Tibial artery (tissue), 4 donors: ENCODE measurements around the gene RSPRY1.
A peak's percentile ranks its signal among the peaks of the same experiment; 100 is the strongest.
"Not testable (repeated sequence)": the region's sequence is repeated elsewhere in the genome, so short reads cannot be mapped to it uniquely, and the experiment has no call there.

Source experiments
- DNase-seq, 2 donors: peaks; one replicate each; pipeline ENCODE4 v3.0.0-alpha.2; 2019
- H3K27ac ChIP-seq, 2 donors: fragments of 200-600 bp; sonication (generic) in 1 of 2; 1 replicate in 1 of 2; 2 replicates in 1 of 2; pipeline ENCODE4 v1.5.1; 2018 to 2019; ENCODE audit warnings: mild to moderate bottlenecking in 1 of 2
- H3K27me3 ChIP-seq, 2 donors: fragments of 200-600 bp; sonication (generic) in 1 of 2; one replicate each; pipeline versions ENCODE4 v1.5.1 to v1.6.0; 2016 to 2019
- H3K36me3 ChIP-seq, 3 donors: fragments of 200-600 bp; sonication (generic) in 2 of 3; one replicate each; pipeline ENCODE4 v1.5.1; 2016 to 2019; ENCODE audit warnings: mild to moderate bottlenecking in 2 of 3
- H3K4me1 ChIP-seq, 4 donors: fragments of 200-600 bp; sonication (generic) in 2 of 4; 1 replicate in 3 of 4; 2 replicates in 1 of 4; pipeline ENCODE4 v1.5.1; 2016 to 2019
- H3K4me3 ChIP-seq, 2 donors: fragments of 200-600 bp; sonication (generic) in 1 of 2; 1 replicate in 1 of 2; 2 replicates in 1 of 2; pipeline ENCODE4 v1.5.1; 2018 to 2019; ENCODE audit warnings: mild to moderate bottlenecking in 2 of 2
- H3K9me3 ChIP-seq, 3 donors: fragments of 200-600 bp; sonication (generic) in 1 of 3; one replicate each; pipeline ENCODE4 v1.5.1; 2016 to 2019
- CTCF ChIP-seq, 2 experiments: fragments of 200-600 bp in 1 of 2; fragments of 450-650 bp in 1 of 2; IDR thresholded peaks; one replicate each; pipeline ENCODE4 v1.5.1; 2017 to 2019; ENCODE audit warnings: antibody characterized with exemption in 2 of 2, mild to moderate bottlenecking in 1 of 2, moderate library complexity in 1 of 2
- intact Hi-C: fragments of 100-400 bp; cut with DNase I; formaldehyde crosslinking; loops from one replicate; pipeline ENCODE4 v1.15.0; 2023; ENCODE audit warnings: low total_unique reads

The RSPRY1 gene

GRCh38 chr16:57186872-57187854 is 1.0 kb downstream of the RSPRY1 start:
- Histone ChIP-seq H3K9me3 (no peaks in the 10 kb centered on the region), H3K27me3 (no peaks in the 10 kb centered on the region), H3K4me3 (peak overlapping the region; percentile 76 to 96), H3K4me1 (peaks cover 0 to 56% (median 37%) of the 10 kb centered on the region in 4 donors), H3K36me3 (no peaks in the 10 kb centered on the region), H3K27ac (peak overlapping the region; percentile 97 to 98)
- DNase-seq = peak in 1 of 2 donors; percentile 66
- TF ChIP-seq CTCF (IDR thresholded peaks at IDR 0.05) = no peak
- intact Hi-C loops = loop anchor here (10.0 kb wide), 1 partner anchor 238 kb away; no protein-coding TSS in a partner anchor

- intact Hi-C loops = loop anchor here (10.0 kb wide), 1 partner anchor 237 kb away; no protein-coding TSS in a partner anchor
- DNase-seq, H3K9me3 ChIP-seq, H3K27me3 ChIP-seq, H3K36me3 ChIP-seq: not testable (repeated sequence)
- H3K4me3 ChIP-seq = peak overlapping the region; percentile 76 to 96
- peaks cover 0 to 65% (median 41%) of the 10 kb centered on the region in 4 donors for H3K4me1 ChIP-seq
- H3K27ac ChIP-seq = peak overlapping the region in 1 of 2 donors; percentile 98
Measured at GRCh38 chr16:57187902-57188710, 2.0 kb downstream of the RSPRY1 start.

GRCh38 chr16:57188711-57189002 is 2.5 kb downstream of the RSPRY1 start:
- no peaks in the 10 kb centered on the region for H3K27me3 ChIP-seq
- H3K4me1 ChIP-seq = peaks cover 0 to 71% (median 45%) of the 10 kb centered on the region in 4 donors
- no peak overlapping the region for H3K27ac ChIP-seq
- no peaks in the 10 kb centered on the region for H3K36me3 ChIP-seq
- no peak for DNase-seq
- H3K4me3 ChIP-seq = no peak overlapping the region
- H3K9me3 ChIP-seq = no peaks in the 10 kb centered on the region
- intact Hi-C loops = loop anchor here (10.0 kb wide), 1 partner anchor 236 kb away; no protein-coding TSS in a partner anchor
- TF ChIP-seq CTCF (IDR thresholded peaks at IDR 0.05) = no peak

DNA sequence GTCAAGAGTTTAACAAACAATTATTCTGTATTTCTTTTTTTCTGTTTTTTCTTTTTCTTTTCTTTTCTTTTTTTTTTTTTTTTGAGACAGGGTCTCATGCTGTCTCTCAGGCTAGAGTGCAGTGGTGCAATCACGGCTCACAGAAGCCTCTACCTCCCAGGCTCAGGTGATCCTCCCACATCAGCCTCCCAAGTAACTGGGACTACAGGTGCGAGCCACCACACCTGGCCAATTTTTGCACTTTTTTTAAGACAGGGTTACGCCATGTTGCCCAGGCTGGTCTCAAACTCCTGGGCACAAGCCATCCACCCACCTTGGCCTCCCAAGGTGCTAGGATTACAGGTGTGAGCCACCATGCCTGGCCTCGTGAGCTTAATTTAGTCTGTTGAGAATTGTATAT is 3.4 kb downstream of the RSPRY1 start:
- H3K27ac ChIP-seq, H3K36me3 ChIP-seq, H3K4me3 ChIP-seq, H3K27me3 ChIP-seq, H3K9me3 ChIP-seq, DNase-seq: not testable (repeated sequence)
- H3K4me1 ChIP-seq = peaks cover 0 to 77% (median 50%) of the 10 kb centered on the region in 4 donors
- intact Hi-C loops = loop anchor here (10.0 kb wide), 1 partner anchor 235 kb away; no protein-coding TSS in a partner anchor

DNA sequence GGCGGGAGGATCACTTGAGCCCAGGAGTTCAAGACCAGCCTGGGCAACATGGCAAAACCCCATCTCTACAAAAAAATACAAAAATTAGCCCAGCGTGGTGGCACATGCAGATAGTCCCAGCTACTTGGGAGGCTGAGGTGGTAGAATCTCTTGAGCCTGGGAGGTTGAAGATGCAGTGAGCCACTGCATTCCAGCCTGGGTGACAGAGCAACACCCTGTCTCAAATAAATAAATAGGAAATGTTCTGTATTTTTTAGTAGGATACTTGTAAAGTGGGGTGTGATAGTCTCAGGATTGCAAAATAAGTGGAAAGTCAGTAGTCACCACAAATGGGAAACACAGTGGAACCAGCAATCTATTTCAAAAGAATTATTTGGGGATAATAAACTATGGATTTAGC is 4.0 kb downstream of the RSPRY1 start:
- no peak for DNase-seq
- Histone ChIP-seq H3K9me3 (no peaks in the 10 kb centered on the region), H3K27me3 (no peaks in the 10 kb centered on the region), H3K27ac (no peak overlapping the region), H3K4me1 (peaks cover 0 to 77% (median 45%) of the 10 kb centered on the region in 4 donors), H3K36me3 (no peaks in the 10 kb centered on the region), H3K4me3 (no peak overlapping the region)
- TF ChIP-seq CTCF (IDR thresholded peaks at IDR 0.05) = no peak
- intact Hi-C loops = no loop called here

DNA sequence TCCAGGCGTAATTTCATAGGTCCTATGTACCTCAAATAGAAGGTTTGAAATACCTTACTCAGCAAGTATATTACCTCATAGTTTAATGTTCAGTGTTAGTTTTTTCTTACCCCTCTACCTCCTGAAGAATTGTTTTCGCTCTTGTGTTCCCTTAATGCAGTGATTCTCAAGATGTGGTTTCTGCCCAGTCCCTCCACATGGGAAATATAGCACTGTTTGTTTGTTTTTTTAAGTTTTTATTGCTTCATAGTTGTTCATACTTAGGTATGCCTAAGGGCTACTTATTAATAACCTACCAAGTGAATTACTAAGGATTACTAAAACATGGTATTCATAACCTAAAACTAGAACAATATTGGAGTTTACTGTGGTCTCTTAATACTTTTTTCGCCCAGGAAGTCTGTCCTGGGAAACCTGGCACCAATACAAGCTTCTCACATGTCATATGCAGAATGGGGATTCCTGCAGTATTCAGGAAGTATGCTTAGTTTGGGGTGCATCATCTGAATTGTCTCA is 5.0 kb downstream of the RSPRY1 start:
- intact Hi-C loops = no loop called here
- H3K27ac ChIP-seq = peak overlapping the region; percentile 10 to 18
- DNase-seq = no peak
- TF ChIP-seq CTCF (IDR thresholded peaks at IDR 0.05) = no peak
- no peaks in the 10 kb centered on the region for H3K9me3 ChIP-seq
- no peaks in the 10 kb centered on the region for H3K36me3 ChIP-seq
- no peak overlapping the region for H3K4me3 ChIP-seq
- no peaks in the 10 kb centered on the region for H3K27me3 ChIP-seq
- H3K4me1 ChIP-seq = peaks cover 0 to 83% (median 45%) of the 10 kb centered on the region in 4 donors
